T47D (cell line): ENCODE measurements around the gene FOXO1.

Experiments used
- DNase-seq, 2 experiments: peaks; one replicate each; pipeline versions ENCODE4 v3.0.0 to v3.0.0-alpha.2; 2011 to 2012; ENCODE audit warnings: low read depth in 1 of 2, low spot score in 1 of 2
- JUND ChIP-seq: IDR thresholded peaks from 2 replicates; pipeline ENCODE4 v1.6.1; 2012; ENCODE audit warnings: low read depth
- in situ Hi-C: cut with HindIII; loops from 2 replicates; pipeline ENCODE4 v1.10.0; 2016; ENCODE audit warnings: low sequenced_read_pairs, low pct_unique_long_range_greater_than_20kb

Gene FOXO1

DNA sequence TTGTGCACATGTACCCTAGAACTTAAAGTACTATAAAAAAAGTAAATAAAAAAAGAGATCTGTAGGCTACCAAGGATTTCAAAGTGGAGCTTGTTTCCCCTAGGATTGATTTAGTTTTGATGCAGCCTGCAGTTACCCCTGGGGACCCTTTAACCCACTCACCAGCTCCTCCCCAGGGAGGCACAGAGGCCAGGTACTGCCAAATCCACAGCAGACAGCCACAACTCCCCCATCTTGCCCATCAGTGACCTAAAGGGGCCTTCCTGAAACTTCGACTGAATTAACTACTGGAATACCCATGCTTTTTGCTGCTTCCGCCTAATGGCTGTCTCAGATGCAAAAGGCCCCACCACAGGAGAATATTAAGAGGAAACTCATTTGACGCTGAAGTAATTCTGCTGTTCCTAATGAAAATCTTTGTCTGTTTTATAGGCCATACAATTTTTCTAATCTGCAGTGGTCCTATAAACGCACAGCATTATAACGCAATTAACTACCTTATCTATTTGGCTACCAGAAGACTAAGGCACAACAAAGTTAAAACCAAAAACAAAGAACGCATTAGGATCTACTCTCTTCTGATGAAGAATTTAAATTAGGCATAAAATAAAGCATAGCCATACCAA, 95.0 kb downstream of the FOXO1 start:
- in situ Hi-C loops, result no loop called here
- no peak for TF ChIP-seq JUND
- DNase-seq, result no peak

- DNase-seq, result no peak
- no peak for TF ChIP-seq JUND
- in situ Hi-C loops, result no loop called here
Observed at GRCh38 chr13:40570930-40571329, 95.5 kb downstream of the FOXO1 start.

DNA sequence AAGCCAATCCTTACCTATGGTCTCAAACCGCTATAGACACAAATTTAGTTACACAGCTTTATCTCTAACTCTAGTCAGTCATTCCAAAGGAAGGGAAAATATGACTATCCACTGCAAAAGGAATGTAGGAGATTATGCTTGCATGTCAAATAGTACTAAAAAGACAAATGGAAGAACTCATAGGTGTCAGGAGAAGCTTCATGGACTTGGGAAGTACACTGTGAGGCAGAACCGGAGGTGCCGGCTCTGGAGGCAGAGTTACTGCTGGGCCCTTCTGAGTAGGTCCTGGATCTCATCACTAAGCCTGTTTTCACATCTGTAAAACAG, 97.5 kb downstream of the FOXO1 start:
- in situ Hi-C loops, result no loop called here
- no peak for DNase-seq
- no peak for TF ChIP-seq JUND

GRCh38 chr13:40568246-40569023, 98.0 kb downstream of the FOXO1 start:
- no peak for TF ChIP-seq JUND
- in situ Hi-C loops, result no loop called here
- DNase-seq, result no peak

DNA sequence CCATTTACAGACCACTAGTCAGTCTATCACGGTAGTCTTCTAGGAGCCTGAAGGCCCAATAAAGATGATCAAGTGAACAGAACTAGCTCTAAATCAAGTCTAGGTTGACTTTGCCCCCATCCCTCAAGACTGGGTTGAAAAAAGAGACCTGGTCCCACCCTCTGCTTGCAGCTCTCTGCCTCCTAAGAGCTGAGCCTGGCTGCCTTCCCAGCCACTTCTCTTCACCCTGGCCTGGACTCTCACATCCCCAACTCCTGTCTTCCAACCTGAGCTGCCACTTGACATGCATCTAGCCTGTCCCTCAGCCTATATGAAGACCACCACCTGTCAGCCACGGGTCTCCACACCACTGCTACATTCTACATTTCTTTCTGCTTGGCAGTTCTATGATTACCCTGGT, 99.6 kb downstream of the FOXO1 start:
- no peak for TF ChIP-seq JUND
- DNase-seq, result no peak
- in situ Hi-C loops, result no loop called here

DNA sequence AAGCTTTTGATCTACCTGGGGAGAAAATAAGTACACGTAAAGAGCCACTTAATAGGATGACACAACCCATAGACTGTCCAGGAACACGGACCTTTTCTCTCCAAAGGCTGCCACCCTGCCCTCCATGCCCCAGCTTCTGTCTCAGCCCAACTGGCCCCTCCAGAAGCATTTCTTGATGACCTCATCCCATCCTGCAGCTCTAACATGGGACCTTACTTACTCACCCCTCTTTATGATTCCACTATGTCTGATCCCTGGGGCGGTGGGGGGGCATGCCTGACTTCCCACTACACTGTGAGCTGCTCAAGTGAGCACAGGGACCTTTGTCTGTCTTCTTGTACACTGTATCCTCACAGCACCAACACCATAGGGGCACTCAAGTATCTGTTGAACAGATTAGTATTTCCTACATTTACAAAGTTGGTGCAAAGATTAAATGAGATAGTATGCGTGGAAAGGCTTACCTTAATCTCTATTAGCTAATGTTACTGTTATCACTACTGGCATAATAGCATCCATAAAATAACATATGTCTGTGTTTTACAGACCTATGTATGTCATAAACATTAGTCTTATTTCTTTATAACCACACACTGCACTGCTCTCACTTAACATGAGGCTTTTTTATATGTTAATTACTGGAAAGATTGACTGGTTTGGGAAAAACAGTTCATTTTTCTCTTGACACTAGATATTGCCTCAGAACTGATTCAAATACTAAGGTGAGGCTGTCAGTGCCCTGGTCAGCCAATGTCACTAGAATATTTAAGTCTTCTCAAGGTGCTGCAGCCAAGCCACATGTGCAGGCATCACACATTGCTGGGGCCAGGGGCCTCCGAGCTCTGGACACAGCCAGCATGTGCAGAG, 100.9 kb downstream of the FOXO1 start:
- in situ Hi-C loops, result no loop called here
- TF ChIP-seq JUND, result no peak
- no peak for DNase-seq

GRCh38 chr13:40564342-40565001, 102.0 kb downstream of the FOXO1 start:
- in situ Hi-C loops, result no loop called here
- TF ChIP-seq JUND, result no peak
- peak in 1 of 2 experiments; percentile 7 for DNase-seq

DNA sequence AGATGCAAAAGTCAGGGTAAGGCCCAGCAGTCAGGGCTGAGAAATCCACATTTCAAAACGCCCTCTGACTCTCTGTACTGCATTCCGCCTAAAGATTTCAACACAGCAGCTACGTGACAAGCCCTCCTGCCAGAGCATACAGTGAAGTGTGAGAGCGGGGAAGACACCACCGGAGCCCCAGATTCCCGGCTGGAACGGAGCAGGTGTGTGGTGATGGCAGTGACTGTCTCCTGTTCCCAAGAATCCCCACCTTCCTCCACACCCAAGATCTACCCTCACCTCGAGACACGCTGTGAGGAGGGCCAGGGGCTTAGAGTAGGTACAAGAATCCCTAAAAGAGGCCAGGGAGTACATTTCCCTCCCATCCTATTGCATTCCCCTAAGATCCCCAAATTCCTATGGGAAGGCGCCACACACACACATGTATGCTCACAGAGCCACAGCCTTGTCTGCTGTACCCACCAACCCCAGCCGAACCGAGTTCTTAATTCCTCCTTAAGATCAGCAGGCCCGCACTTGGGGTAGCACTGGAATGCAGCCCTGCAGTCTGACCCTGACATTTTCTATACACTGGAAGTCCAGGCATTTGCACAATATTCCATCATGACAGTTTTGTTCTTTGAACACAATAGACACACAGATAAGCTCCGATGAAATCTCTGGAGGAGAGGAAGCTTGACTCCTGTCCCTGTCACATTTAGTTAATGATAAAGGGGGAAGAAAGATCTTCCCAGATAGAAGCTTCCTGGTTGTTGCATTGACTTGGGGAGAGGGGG, 102.9 kb downstream of the FOXO1 start:
- no peak for DNase-seq
- no peak for TF ChIP-seq JUND
- in situ Hi-C loops, result no loop called here

GRCh38 chr13:40562975-40563349, 103.5 kb downstream of the FOXO1 start:
- TF ChIP-seq JUND, result no peak
- in situ Hi-C loops, result no loop called here
- DNase-seq, result no peak

DNA sequence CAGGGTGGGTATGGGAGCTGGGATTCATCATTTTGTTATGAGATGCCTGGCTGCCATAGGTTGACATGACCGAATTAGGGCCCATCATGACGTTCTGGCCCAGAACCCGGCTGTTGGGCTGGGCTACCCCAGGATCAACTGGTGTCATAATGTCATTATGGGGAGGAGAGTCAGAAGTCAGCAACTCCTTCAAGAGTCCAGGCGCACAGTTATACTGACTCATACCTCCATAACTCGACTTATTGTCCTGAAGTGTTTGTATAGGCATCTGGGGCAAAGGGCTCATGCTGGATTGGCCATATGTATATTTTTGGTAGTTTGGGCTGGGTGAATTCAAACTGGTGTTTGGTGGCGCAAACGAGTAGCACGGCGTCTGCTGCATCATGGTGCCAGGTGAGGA, 106.5 kb downstream of the FOXO1 start:
- no peak for TF ChIP-seq JUND
- DNase-seq, result no peak
- in situ Hi-C loops, result no loop called here

DNA sequence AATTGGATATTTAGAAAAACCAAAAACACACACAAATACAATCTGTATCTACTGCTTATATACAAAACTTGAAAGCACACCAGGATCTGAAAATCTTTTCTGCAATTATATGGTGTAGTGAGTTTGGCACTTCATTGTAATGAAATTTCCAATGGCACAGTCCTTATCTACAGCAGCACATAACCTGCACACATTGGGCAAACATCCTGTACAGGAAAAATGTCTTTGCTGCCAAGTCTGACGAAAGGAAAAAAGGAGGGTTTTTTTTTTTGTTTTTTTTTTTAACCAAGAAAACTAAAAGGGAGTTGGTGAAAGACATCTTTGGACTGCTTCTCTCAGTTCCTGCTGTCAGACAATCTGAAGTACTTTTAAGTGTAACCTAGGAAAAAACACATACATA, 107.8 kb downstream of the FOXO1 start:
- no peak for TF ChIP-seq JUND
- in situ Hi-C loops, result no loop called here
- no peak for DNase-seq

GRCh38 chr13:40556453-40556852, 110.0 kb downstream of the FOXO1 start:
- DNase-seq, result no peak
- TF ChIP-seq JUND, result no peak
- in situ Hi-C loops, result no loop called here
